Astrocyte (in vitro differentiated cells and primary cell): ENCODE results near the gene LASP1.

ENCODE experiments used
- CTCF ChIP-seq: IDR thresholded peaks from 2 replicates; pipeline ENCODE4 v1.5.1; 2011; ENCODE audit warnings: low read depth, mild to moderate bottlenecking, inconsistent platforms, low read length, moderate library complexity; ENCODE audit not compliant: insufficient read depth
- EZH2 ChIP-seq: IDR thresholded peaks from 2 replicates; pipeline ENCODE4 v1.6.1; 2012; ENCODE audit warnings: mild to moderate bottlenecking, low read length, inconsistent platforms; ENCODE audit not compliant: insufficient read depth

GRCh38 chr17:38871247-38872015, 1.6 kb downstream of the LASP1 start:
- no peak for TF ChIP-seq CTCF
- TF ChIP-seq EZH2: no peak
